HG02623 (cell line): Measurements from ENCODE around the gene PEX11B.

Experiments
- ATAC-seq: cut with Tn5 transposase; IDR thresholded peaks from one replicate; pipeline ENCODE4 v1.9.1; 2021; ENCODE audit warnings: moderate library complexity; ENCODE audit not compliant: unreplicated experiment

The PEX11B gene

DNA sequence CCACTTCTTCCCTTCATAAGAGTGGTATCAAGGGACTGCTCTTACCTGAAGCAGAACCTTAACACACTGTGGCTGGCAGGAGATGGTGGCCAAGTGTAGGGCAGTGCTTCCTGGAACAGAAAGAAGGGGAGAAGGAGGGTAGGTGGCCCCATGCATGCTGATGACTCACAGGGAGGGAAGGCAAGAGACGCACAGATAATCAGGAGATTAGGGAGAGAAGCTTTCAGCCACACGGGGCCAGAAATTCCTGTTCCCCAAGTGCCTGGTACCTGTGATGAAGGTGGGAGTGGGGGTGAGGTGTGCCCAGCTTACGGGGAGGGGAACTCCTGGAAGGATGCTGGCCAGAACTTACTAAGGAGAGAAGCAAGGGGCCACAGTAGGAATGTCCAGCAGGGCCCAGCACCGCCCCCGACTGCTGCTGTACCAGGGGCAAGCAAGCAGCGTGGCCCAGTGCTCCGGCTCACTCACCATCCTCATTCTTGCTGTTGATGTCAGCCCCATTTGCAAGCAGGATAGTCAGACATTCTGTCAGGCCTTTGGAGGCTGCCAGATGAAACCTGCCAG lies 40.5 kb downstream of the PEX11B start:
- ATAC-seq: no peak

DNA sequence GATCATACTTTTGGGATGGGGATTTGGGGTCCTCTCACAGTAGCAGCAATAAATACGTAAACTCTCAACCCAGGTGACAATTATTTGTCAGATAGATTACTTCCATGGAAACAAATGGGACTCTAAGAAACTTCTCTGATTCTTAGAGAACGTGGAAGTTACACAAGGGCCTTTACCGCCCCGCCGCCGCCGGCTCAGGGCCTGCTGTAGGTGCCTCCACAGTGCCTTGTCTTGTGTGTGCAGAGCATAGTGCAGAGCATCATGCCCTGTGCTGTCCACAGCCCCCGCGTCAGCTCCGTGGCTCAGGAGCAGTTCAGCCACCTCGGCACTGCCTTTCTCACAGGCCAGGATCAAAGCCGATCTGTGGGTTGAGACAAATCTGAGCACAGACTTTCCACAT lies 43.9 kb downstream of the PEX11B start:
- no peak for ATAC-seq

DNA sequence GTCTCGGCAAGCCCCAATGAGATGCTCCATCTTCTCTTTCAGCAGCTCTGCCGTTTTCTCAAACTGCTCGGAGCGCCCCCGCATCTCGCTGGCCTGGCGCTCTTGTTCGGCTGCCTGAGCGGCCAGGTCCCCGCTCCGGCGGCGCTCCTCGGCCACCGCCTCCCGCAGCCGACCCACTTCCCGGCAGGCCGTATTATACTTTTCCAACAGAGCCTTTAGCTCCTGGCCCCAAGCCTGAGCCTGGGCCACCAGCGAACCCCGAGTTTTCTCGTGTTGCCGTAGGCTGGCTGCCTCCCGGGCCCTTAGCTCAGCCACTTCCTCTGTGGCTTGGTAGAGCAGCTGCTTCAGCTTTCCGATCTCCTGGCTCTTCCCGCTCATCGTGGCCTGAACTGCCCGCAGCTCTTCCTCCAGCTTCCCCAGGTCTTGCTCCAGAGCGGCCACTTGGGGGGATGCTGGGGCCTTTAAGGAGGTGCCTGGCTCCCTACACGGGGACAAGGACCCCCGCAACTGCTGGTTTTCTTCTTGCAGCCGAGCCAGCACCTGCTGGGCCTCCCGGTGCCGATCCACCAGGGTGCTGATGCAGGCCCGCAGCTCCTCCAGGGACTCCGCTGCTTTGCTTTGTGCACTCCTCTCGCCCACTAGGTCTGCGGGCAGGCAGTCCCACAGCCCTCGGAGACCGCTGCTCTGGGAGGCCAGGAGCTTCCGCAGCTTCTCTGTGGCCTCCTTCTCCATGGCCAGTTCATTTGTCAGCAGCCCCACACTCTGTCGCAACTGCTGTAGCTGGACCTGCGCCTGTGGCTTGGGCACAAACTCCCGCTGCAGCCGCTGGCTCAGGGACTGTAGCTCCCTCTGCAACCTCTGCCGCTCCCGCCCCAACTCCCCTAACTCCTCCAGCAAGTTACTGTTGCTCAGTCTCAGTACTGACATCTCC lies 46.3 kb downstream of the PEX11B start:
- ATAC-seq: no peak

DNA sequence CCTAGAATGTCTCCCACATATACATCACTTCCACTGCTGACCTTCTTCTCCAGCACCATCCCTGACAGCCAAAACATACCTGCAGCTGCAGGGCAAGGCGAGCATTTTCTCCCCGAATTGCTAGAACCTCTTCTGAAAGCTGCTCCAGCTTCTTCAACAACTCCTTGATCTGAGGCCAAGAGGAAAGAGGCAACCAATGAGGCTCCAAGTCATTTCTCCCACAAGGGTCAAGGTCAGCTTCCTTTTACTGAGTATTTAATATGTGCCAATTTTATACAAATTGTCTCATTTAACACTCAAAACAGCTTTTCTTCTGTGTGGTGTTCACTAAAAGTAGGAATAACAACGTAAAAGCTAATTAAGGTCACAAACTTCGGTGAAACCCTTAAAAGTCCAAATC lies 50.3 kb downstream of the PEX11B start:
- ATAC-seq: no peak

DNA sequence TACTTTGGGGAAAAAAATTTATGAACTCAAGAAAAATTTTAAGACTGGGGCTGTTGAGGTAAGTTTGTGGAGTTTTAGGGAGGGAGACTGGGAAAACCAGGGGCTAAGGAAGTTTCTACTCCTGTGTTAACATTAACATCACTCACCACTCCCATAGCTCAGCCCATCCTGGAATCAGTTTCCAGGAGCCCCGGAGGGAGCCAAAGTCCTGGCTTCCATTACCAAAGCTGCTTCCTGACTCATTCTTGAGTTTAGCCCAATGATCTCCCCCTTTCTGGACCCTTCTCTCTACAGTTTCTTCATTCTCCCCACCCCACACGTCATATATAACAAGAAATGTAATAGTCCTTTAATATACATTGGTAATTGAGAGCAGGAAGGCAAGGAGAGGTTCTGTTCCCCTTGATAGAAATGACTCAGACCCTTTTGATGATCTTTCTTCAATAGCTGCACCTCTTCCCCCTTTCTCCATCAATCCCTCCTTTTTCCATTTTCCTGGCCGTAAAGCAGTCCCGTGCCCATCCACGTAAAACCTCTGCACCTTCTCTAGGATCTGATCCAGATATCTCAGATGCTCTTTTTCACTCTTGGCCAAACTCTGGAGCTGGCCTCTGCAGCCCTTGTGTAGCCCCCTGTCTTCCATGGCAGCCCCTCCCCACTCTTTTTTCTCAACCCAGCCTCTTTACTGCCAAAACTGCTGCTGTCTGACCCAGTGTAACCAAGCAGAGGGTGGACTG lies 55.1 kb downstream of the PEX11B start:
- no peak for ATAC-seq
